ENCODE measurements around the gene SUGCT.
A peak's percentile ranks its signal among the peaks of the same experiment; 100 is the strongest.

The SUGCT gene

GRCh38 chr7:40656349-40656748 lies 521.5 kb downstream of the SUGCT start:
- DNase-seq, result no peak

- no peak for DNase-seq
These were observed 523.9 kb downstream of the SUGCT start for GRCh38 chr7:40658729-40659128.

GRCh38 chr7:40659231-40659630 lies 524.4 kb downstream of the SUGCT start:
- peak in 1 of 58 donors; percentile 23 for DNase-seq

- no peak for DNase-seq
These were observed 538.5 kb downstream of the SUGCT start for GRCh38 chr7:40673285-40673684.

GRCh38 chr7:40674316-40674715 lies 539.5 kb downstream of the SUGCT start:
- DNase-seq, result no peak

- no peak for DNase-seq
These were observed 540.9 kb downstream of the SUGCT start for GRCh38 chr7:40675741-40676140.

- DNase-seq, result no peak
These were observed 541.4 kb downstream of the SUGCT start for GRCh38 chr7:40676221-40676620.

- no peak for DNase-seq
These were observed 545.9 kb downstream of the SUGCT start for GRCh38 chr7:40680657-40681056.

- no peak for DNase-seq
These were observed 547.9 kb downstream of the SUGCT start for GRCh38 chr7:40682696-40683095.

- no peak for DNase-seq
These were observed 559.4 kb downstream of the SUGCT start for GRCh38 chr7:40694026-40694809.

- DNase-seq, result no peak
These were observed 560.2 kb downstream of the SUGCT start for GRCh38 chr7:40694991-40695390.

GRCh38 chr7:40697653-40698052 lies 562.8 kb downstream of the SUGCT start:
- DNase-seq, result no peak

GRCh38 chr7:40698214-40698920 lies 563.6 kb downstream of the SUGCT start:
- no peak for DNase-seq

GRCh38 chr7:40698921-40699260 lies 564.1 kb downstream of the SUGCT start:
- DNase-seq, result no peak

- DNase-seq, result no peak
These were observed 566.0 kb downstream of the SUGCT start for GRCh38 chr7:40700653-40701421.

GRCh38 chr7:40701836-40702551 lies 567.2 kb downstream of the SUGCT start:
- DNase-seq, result no peak

- DNase-seq, result no peak
These were observed 569.4 kb downstream of the SUGCT start for GRCh38 chr7:40704172-40704571.

GRCh38 chr7:40706829-40707228 lies 572.0 kb downstream of the SUGCT start:
- no peak for DNase-seq

- no peak for DNase-seq
These were observed 574.5 kb downstream of the SUGCT start for GRCh38 chr7:40709062-40709964.

- no peak for DNase-seq
These were observed 576.9 kb downstream of the SUGCT start for GRCh38 chr7:40711706-40712105.

Measured in anterior cingulate cortex (tissue), 58 donors.